H1 (cell line): ENCODE measurements around the gene HSPA5. TPM values are rescaled to one million over a fixed set of nuclear protein-coding genes. Genes with fewer than 3 reads are reported as not detected.
"Not testable (repeated sequence)": the region's sequence is repeated elsewhere in the genome, so short reads cannot be mapped to it uniquely, and the experiment has no call there.

Experiments used
- CTCF ChIA-PET: fragments of 300-600 bp; sonication (Branson Sonifier 250); formaldehyde crosslinking; loops from one replicate; lab custom pipeline; 2021; ENCODE audit not compliant: partially characterized antibody; lab: Charles Lee
- POLR2A ChIA-PET: fragments of 300-600 bp; sonication (Branson Sonifier 250); formaldehyde crosslinking; loops from one replicate; lab custom pipeline; 2021; ENCODE audit warnings: inconsistent platforms; ENCODE audit not compliant: partially characterized antibody; lab: Charles Lee
- DNase-seq, 2 experiments: peaks; one replicate each; pipeline versions ENCODE4 v3.0.0 to v3.0.0-alpha.2; 2010 to 2022; ENCODE audit warnings: low spot score in 2 of 2, low read depth in 1 of 2, mixed read lengths in 1 of 2
- FAIRE-seq: peaks from 2 replicates; lab custom pipeline; 2011; peaks lifted over from hg19 to GRCh38; lab: Jason Lieb, UNC
- H2AFZ ChIP-seq: 2 replicates; pipeline ENCODE4 v1.8.1; 2012; ENCODE audit warnings: low read length, inconsistent platforms
- H2AK5ac ChIP-seq: 2 replicates; pipeline ENCODE4 v1.6.1; 2013; ENCODE audit warnings: low read depth, low read length
- H2BK120ac ChIP-seq: replicated peaks from 2 replicates; pipeline ENCODE3; 2013; ENCODE audit warnings: low read depth, low read length, inconsistent platforms
- H2BK12ac ChIP-seq: 2 replicates; pipeline ENCODE4 v1.6.1; 2013; ENCODE audit warnings: low read depth, low read length
- H2BK15ac ChIP-seq: 2 replicates; pipeline ENCODE4 v1.6.1; 2013; ENCODE audit warnings: low read length
- H2BK20ac ChIP-seq: 2 replicates; pipeline ENCODE4 v1.6.1; 2013; ENCODE audit warnings: low read length
- H2BK5ac ChIP-seq: 2 replicates; pipeline ENCODE4 v1.6.1; 2013; ENCODE audit warnings: low read depth, low read length
- H3K14ac ChIP-seq: 2 replicates; pipeline ENCODE4 v1.6.1; 2013; ENCODE audit warnings: inconsistent platforms; ENCODE audit not compliant: insufficient read length
- H3K18ac ChIP-seq: 2 replicates; pipeline ENCODE4 v1.6.1; 2013; ENCODE audit warnings: low read length; ENCODE audit errors: extremely low read depth
- H3K23ac ChIP-seq: 2 replicates; pipeline ENCODE4 v1.6.1; 2013; ENCODE audit warnings: inconsistent platforms; ENCODE audit not compliant: insufficient read length
- H3K23me2 ChIP-seq: 2 replicates; pipeline ENCODE4 v1.6.1; 2013; ENCODE audit warnings: low read depth, low read length
- H3K27ac ChIP-seq: 2 replicates; pipeline ENCODE4 v1.6.1; 2011; ENCODE audit warnings: low read depth, low read length, inconsistent platforms
- H3K27me3 ChIP-seq, 4 experiments: replicated peaks in 1 of 4; 1 replicate in 1 of 4; 2 replicates in 3 of 4; pipeline versions ENCODE4 v1.6.1 to v1.8.1; 2011 to 2013; ENCODE audit warnings: low read length in 3 of 4, mild to moderate bottlenecking in 3 of 4, inconsistent platforms in 2 of 4, mixed read lengths in 2 of 4, moderate library complexity in 1 of 4; ENCODE audit not compliant: control insufficient read depth in 3 of 4, insufficient read depth in 3 of 4; ENCODE audit errors: extremely low read depth in 1 of 4
- H3K36me3 ChIP-seq, 4 experiments: 2 replicates each; pipeline versions ENCODE4 v1.6.1 to v1.8.1; 2011 to 2013; ENCODE audit warnings: mild to moderate bottlenecking in 4 of 4, low read length in 3 of 4, moderate library complexity in 2 of 4, control low read depth in 1 of 4, inconsistent platforms in 1 of 4; ENCODE audit not compliant: insufficient read depth in 4 of 4, control insufficient read depth in 2 of 4
- H3K4ac ChIP-seq: replicated peaks from 2 replicates; pipeline ENCODE3; 2013; ENCODE audit warnings: low read length, low read depth, mixed read lengths, inconsistent platforms; ENCODE audit not compliant: insufficient read length
- H3K4me1 ChIP-seq, 4 experiments: replicated peaks in 1 of 4; 1 replicate in 1 of 4; 2 replicates in 3 of 4; pipeline versions ENCODE4 v1.6.1 to v1.8.1; 2011 to 2013; ENCODE audit warnings: low read length in 3 of 4, inconsistent platforms in 2 of 4, mixed read lengths in 1 of 4; ENCODE audit not compliant: insufficient read depth in 4 of 4, control insufficient read depth in 3 of 4
- H3K4me2 ChIP-seq, 2 experiments: 2 replicates each; pipeline versions ENCODE4 v1.6.1 to v1.8.1; 2011 to 2013; ENCODE audit warnings: low read depth in 2 of 2, low read length in 2 of 2, control low read depth in 1 of 2, inconsistent platforms in 1 of 2, mild to moderate bottlenecking in 1 of 2; ENCODE audit not compliant: insufficient read depth in 1 of 2
- H3K4me3 ChIP-seq, 4 experiments: fragments of 200-600, 300-600 bp in 1 of 4; sonication (generic), shearing (Covaris generic), sonication (Bioruptor Twin) in 1 of 4; 2 replicates each; pipeline versions ENCODE4 v1.5.1 to v1.8.1; 2011 to 2016; ENCODE audit warnings: low read length in 4 of 4, low read depth in 3 of 4, control low read depth in 2 of 4, inconsistent platforms in 2 of 4, mild to moderate bottlenecking in 2 of 4, mixed read lengths in 1 of 4, moderate library complexity in 1 of 4; ENCODE audit not compliant: insufficient read depth in 2 of 4; ENCODE audit errors: extremely low read depth in 1 of 4
- H3K56ac ChIP-seq: replicated peaks from 2 replicates; pipeline ENCODE3; 2013; ENCODE audit warnings: low read depth, mild to moderate bottlenecking, mixed read lengths, low read length, inconsistent platforms; ENCODE audit not compliant: insufficient read length
- H3K79me1 ChIP-seq: 2 replicates; pipeline ENCODE4 v1.6.1; 2013; ENCODE audit warnings: low read depth, low read length, control low read depth
- H3K79me2 ChIP-seq, 2 experiments: 2 replicates each; pipeline versions ENCODE4 v1.6.1 to v1.8.1; 2012 to 2013; ENCODE audit warnings: low read length in 2 of 2, mild to moderate bottlenecking in 2 of 2, inconsistent platforms in 1 of 2; ENCODE audit not compliant: insufficient read depth in 2 of 2, control insufficient read depth in 1 of 2
- H3K9ac ChIP-seq, 4 experiments: replicated peaks in 1 of 4; 1 replicate in 1 of 4; 2 replicates in 3 of 4; pipeline versions ENCODE4 v1.6.1 to v1.8.1; 2011 to 2013; ENCODE audit warnings: low read depth in 3 of 4, low read length in 3 of 4, control low read depth in 2 of 4, mild to moderate bottlenecking in 2 of 4, moderate library complexity in 2 of 4, inconsistent platforms in 1 of 4; ENCODE audit errors: extremely low read depth in 1 of 4
- H3K9me3 ChIP-seq, 2 experiments: 2 replicates each; pipeline versions ENCODE4 v1.6.1 to v1.8.1; 2012 to 2013; ENCODE audit warnings: mild to moderate bottlenecking in 2 of 2, moderate library complexity in 2 of 2, control low read depth in 1 of 2, inconsistent platforms in 1 of 2, low read depth in 1 of 2, low read length in 1 of 2, mixed read lengths in 1 of 2; ENCODE audit not compliant: insufficient read depth in 2 of 2
- H4K20me1 ChIP-seq, 2 experiments: replicated peaks in 1 of 2; 2 replicates each; pipeline versions ENCODE3 to v1.8.1; 2011 to 2013; ENCODE audit warnings: inconsistent platforms in 2 of 2, low read length in 2 of 2, mild to moderate bottlenecking in 1 of 2; ENCODE audit not compliant: insufficient read depth in 2 of 2, control insufficient read depth in 1 of 2
- H4K5ac ChIP-seq: 2 replicates; pipeline ENCODE4 v1.6.1; 2013; ENCODE audit warnings: low read length, low read depth, mixed read lengths, inconsistent platforms; ENCODE audit not compliant: insufficient read length
- H4K8ac ChIP-seq: 2 replicates; pipeline ENCODE4 v1.8.0; 2013; ENCODE audit warnings: mild to moderate bottlenecking, moderate library complexity, low read length, inconsistent platforms; ENCODE audit not compliant: insufficient read depth; ENCODE audit errors: extremely low read depth
- H4K91ac ChIP-seq: replicated peaks from 2 replicates; pipeline ENCODE3; 2013; ENCODE audit warnings: low read length, mixed read lengths, inconsistent platforms; ENCODE audit not compliant: insufficient read length
- WGBS, 2 experiments: shearing (Covaris generic) in 1 of 2; methylation state at CpG; one replicate each; pipeline versions ENCODE4 v1.1.6 to v1.1.7; 2013 to 2015; ENCODE audit warnings: low lambda C conversion rate in 2 of 2, mixed read lengths in 2 of 2, inconsistent platforms in 1 of 2, low coverage in 1 of 2, missing lambda C conversion rate in 1 of 2; ENCODE audit not compliant: insufficient replicate concordance in 2 of 2, insufficient coverage in 1 of 2, insufficient read length in 1 of 2; ENCODE audit errors: extremely low coverage in 1 of 2, missing lambda C conversion rate in 1 of 2; 5-methylcytosine and 5-hydroxymethylcytosine counted together
- polyA plus RNA-seq, 7 experiments: library from polyadenylated mRNA; depleted of rRNA in 3 of 7; stranded (reverse) in 5 of 7; unstranded in 2 of 7; fragments of >200 nt in 5 of 7; fragments of 200-250 nt in 2 of 7; gene quantifications; 1 replicate in 5 of 7; 2 replicates in 1 of 7; 4 replicates in 1 of 7; pipeline versions ENCODE4 v1.2.1 to v1.2.3, GENCODE V29; 2011 to 2013; ENCODE audit warnings: missing spikeins in 2 of 7, mixed read lengths in 2 of 7
- total RNA-seq: library from RNA; stranded (reverse); fragmentation: NEBNext Ultra II Directional; extraction: Animal tissue kit (Norgen Biotek cat#: 25700); gene quantifications from 2 replicates; pipeline ENCODE4 v1.2.1, GENCODE V29; 2021

HSPA5 gene
- total and polyA plus RNA-seq, 2 of the 8 experiments (the other 6 are each of a cell fraction or from before 2014, with no cell fraction given): 91.3 to 352 TPM

DNA sequence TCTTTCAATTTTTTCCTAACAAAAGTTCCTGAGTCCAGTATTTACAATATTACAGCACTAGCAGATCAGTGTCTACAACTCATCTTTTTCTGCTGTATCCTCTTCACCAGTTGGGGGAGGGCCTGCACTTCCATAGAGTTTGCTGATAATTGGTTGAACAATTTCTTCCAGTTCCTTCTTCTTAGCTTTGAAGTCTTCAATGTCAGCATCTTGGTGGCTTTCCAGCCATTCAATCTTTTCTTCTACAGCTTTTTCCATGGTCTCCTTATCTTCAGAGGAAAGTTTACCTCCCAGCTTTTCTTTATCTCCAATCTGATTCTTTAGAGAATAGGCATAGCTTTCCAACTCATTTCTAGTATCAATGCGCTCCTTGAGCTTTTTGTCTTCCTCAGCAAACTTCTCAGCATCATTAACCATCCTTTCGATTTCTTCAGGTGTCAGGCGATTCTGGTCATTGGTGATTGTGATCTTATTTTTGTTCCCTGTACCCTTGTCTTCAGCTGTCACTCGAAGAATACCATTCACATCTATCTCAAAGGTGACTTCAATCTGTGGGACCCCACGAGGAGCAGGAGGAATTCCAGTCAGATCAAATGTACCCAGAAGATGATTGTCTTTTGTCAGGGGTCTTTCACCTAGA lies 4.5 kb downstream of the HSPA5 start:
- H3K4me2 ChIP-seq, H3K56ac ChIP-seq, H2AK5ac ChIP-seq, H3K9me3 ChIP-seq, H3K27me3 ChIP-seq, H3K23me2 ChIP-seq, H2BK120ac ChIP-seq, H3K18ac ChIP-seq, H2BK12ac ChIP-seq, H2AFZ ChIP-seq, H3K14ac ChIP-seq, H2BK20ac ChIP-seq, CTCF ChIA-PET, FAIRE-seq, H3K79me1 ChIP-seq, H4K91ac ChIP-seq, DNase-seq, H3K23ac ChIP-seq, H2BK5ac ChIP-seq, H3K27ac ChIP-seq, H4K5ac ChIP-seq, H3K4me1 ChIP-seq, H4K8ac ChIP-seq, H2BK15ac ChIP-seq, H3K9ac ChIP-seq, H3K4ac ChIP-seq: not testable (repeated sequence)
- peaks cover 7 to 33% of the 10 kb centered on the region in 2 experiments for H3K79me2 ChIP-seq
- H3K36me3 ChIP-seq: peaks cover 23 to 61% (median 43%) of the 10 kb centered on the region in 4 experiments
- POLR2A ChIA-PET: interaction anchor here (0.6 to 1.5 kb wide), 4 partner anchors 9 to 307 kb away, joined by 3 to 4 read pairs (median 4); no protein-coding TSS in a partner anchor
- H4K20me1 ChIP-seq: peaks cover 0 to 17% of the 10 kb centered on the region in 2 experiments
- H3K4me3 ChIP-seq: 0 out of 8 replicates have a peak overlapping the region, but pooled peaks of 1 of the 4 experiments have one; percentile 5
- 85% methylated on average over 5 of the region's 5 CpGs; no CpG with 5 or more reads in 1 of the 2 experiments for WGBS, 2 experiments
